ENCODE data around the gene SRMS. TPM values are rescaled to one million over a fixed set of nuclear protein-coding genes. Genes with fewer than 3 reads are reported as not detected.
A peak's percentile ranks its signal among the peaks of the same experiment; 100 is the strongest.
"Not testable (repeated sequence)": the region's sequence is repeated elsewhere in the genome, so short reads cannot be mapped to it uniquely, and the experiment has no call there.

Gene SRMS
- total RNA-seq, 6 donors from 2014 or later = not detected

DNA sequence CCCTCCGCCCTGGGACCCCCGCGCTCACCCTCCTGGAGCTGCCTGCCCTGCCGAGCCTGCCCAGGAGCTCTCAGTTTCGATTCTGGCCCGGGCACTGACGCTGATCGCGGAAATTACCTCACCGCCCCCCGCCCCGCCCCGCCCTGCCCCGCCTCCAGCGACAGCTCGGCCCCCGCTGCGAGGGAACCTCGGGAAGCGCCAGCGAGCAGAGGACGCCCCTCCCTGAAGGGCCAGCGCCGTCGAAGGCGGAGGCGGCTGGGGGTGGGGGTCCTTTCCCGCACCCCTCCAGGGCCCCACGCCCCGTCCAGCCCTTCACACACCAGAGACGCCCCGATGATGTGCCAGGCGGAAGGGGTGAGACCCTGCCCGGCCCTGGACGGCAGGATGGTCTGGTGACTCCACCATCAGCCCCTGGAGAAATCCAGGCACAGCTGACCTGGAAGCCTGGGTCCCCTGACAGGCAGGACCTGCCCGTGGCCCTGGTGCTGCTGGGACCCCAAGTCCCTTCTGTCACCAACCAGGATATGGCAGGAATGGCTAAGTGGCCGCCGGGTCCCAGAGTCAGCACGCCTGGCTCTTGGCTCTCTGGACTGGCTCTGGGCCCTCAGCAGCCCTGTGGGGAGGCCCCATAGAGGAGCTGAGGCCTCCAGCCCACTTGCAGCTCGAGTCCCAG, 26.7 kb upstream of the SRMS start, which contains the start of gene HELZ2:
TSS of gene HELZ2 (minus strand) at position 84 of the 673 bp plus-strand sequence. CDS start 1,854 bp downstream, outside the sequence.
- peaks cover 17 to 27% (median 20%) of the 10 kb centered on the region in 4 donors for H3K4me1 ChIP-seq
- ATAC-seq (ENCODE audit: low FRiP score in 2 of 2) = peak; percentile 83 to 93
- TF ChIP-seq, protein P1, sequence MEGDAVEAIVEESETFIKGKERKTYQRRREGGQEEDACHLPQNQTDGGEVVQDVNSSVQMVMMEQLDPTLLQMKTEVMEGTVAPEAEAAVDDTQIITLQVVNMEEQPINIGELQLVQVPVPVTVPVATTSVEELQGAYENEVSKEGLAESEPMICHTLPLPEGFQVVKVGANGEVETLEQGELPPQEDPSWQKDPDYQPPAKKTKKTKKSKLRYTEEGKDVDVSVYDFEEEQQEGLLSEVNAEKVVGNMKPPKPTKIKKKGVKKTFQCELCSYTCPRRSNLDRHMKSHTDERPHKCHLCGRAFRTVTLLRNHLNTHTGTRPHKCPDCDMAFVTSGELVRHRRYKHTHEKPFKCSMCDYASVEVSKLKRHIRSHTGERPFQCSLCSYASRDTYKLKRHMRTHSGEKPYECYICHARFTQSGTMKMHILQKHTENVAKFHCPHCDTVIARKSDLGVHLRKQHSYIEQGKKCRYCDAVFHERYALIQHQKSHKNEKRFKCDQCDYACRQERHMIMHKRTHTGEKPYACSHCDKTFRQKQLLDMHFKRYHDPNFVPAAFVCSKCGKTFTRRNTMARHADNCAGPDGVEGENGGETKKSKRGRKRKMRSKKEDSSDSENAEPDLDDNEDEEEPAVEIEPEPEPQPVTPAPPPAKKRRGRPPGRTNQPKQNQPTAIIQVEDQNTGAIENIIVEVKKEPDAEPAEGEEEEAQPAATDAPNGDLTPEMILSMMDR (IDR thresholded peaks at IDR 0.05) = peak in 1 of 6 experiments; percentile 8
- TF ChIP-seq POLR2A (IDR thresholded peaks at IDR 0.05) = peak in 1 of 4 donors; percentile 39
- TF ChIP-seq EP300 (IDR thresholded peaks at IDR 0.05) = no peak
- TF ChIP-seq POLR2AphosphoS5 (IDR thresholded peaks at IDR 0.05) = peak; percentile 39 to 82
- H3K4me3 ChIP-seq = peak within 1 kb of the TSS; percentile 68 to 90 (median 77)
- peaks cover 0 to 15% (median 7%) of the 10 kb centered on the region in 4 donors for H3K36me3 ChIP-seq
- H3K27me3 ChIP-seq = no peaks in the 10 kb centered on the region
- WGBS, 2 donors = 40% methylated on average over 7 of the region's 40 CpGs; no CpG with 5 or more reads in 1 of the 2 donors
- peak within 1 kb of the TSS; percentile 80 to 94 (median 88) for H3K27ac ChIP-seq
- peak; percentile 85 to 92 for DNase-seq
- H3K9me3 ChIP-seq = no peaks in the 10 kb centered on the region

GRCh38 chr20:63573647-63574131, 26.1 kb upstream of the SRMS start:
- peak overlapping the region; percentile 68 to 90 (median 77) for H3K4me3 ChIP-seq
- peaks cover 17 to 33% (median 25%) of the 10 kb centered on the region in 4 donors for H3K4me1 ChIP-seq
- H3K27ac ChIP-seq = peak overlapping the region; percentile 80 to 94 (median 88)
- H3K9me3 ChIP-seq = no peaks in the 10 kb centered on the region
- TF ChIP-seq, protein P1 (IDR thresholded peaks at IDR 0.05) = no peak
- TF ChIP-seq POLR2A (IDR thresholded peaks at IDR 0.05) (no peak), EP300 (IDR thresholded peaks at IDR 0.05) (no peak), POLR2AphosphoS5 (IDR thresholded peaks at IDR 0.05) (no peak)
- WGBS, 2 donors = 0% methylated on average over 5 to 12 of the region's 24 CpGs
- peaks cover 0 to 18% (median 7%) of the 10 kb centered on the region in 4 donors for H3K36me3 ChIP-seq
- ATAC-seq (ENCODE audit: low FRiP score in 2 of 2) (peak in 1 of 2 donors; percentile 45), DNase-seq (no peak)
- no peaks in the 10 kb centered on the region for H3K27me3 ChIP-seq

DNA sequence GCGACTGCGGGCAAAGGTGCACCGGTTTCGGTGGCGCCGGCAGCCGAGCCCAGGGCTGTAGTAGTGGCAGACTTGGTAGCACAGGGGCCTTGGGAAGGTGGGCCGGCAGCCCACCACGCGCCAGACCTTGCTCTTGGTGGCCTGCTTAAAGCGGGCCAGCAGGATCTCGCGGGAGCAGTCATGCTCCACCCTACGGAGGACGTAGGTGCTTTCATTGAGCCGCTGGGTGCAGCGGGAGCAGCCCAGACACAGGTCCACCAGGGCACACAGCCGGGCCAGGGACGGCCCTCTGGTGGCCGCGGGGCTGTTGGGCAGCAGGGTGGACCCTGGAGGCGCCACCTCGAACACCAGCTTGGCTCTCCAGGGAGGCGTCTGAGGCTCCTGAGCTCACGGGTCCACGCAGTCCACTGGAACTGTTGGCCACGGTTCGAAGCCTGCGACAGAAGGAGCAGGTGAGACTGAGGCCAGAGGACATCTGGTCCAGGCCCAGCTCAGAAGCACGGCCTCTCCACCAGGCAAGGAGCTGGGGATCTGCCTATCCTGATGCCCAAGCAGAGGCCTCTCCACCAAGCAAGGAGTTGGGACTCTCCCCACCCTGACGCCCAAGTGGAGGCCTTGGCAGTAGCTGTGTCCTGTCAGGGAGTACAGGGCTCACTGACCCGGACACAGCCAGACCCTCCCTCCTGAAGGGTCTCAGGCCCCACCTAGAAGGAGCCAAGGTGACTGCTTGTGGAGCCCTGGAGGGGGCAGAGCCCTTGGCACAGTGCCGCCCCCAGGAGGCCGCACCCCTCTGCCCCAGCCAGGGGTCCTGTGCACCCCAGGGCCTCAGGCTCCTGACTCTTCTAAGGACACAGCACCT, 25.5 kb upstream of the SRMS start:
- DNase-seq (peak in 1 of 2 donors; percentile 82), ATAC-seq (ENCODE audit: low FRiP score in 2 of 2) (peak in 1 of 2 donors; percentile 2)
- Histone ChIP-seq H3K27me3 (no peaks in the 10 kb centered on the region), H3K4me3 (peak overlapping the region; percentile 68 to 90 (median 77)), H3K27ac (peak overlapping the region; percentile 80 to 94 (median 88)), H3K4me1 (peaks cover 17 to 39% (median 32%) of the 10 kb centered on the region in 4 donors), H3K36me3 (peaks cover 0 to 19% (median 9%) of the 10 kb centered on the region in 4 donors), H3K9me3 (no peaks in the 10 kb centered on the region)
- 40 to 80% methylated on average over 2 to 21 of the region's 34 CpGs for whole genome bisulfite sequencing, 2 donors
- no peak for TF ChIP-seq POLR2AphosphoS5 (IDR thresholded peaks at IDR 0.05)
- TF ChIP-seq, protein P1 (IDR thresholded peaks at IDR 0.05) = peak in 3 of 6 experiments; percentile 17 to 36 (median 28)

DNA sequence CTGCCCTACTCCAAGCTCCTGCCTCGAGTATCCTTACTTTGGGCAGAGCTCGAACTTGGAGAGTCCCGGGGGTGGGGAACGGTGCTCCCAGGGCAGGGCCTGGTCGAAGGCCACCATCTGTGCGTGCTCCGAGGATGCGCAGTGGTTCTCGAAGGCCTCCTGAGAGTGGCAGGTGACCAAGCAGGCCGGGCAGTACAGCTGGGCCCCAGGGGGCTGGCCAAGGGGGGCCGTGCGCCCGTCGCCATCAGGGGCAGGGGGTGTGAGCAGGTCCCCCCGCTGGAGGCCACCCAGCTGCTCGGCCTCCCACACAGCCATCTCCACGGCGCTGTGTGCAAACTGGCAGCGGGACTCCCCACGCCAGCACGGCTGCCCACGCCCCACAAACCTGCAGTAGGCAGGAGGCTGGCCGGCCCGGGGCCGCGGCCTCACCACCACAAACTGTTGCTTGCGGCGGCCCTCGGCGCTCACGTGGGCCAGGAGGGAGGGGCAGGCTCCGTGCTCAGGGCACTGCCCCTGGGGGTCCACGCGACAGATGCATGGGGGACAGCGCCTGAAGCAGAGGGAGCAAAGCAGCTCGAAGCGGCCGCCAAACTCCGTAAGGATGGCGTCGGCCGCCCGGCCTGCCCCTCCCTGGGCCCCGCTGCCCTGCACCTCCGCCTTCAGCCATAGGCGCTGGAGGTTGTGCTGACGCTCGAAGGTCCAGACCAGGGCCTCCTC, 24.7 kb upstream of the SRMS start:
- WGBS, 2 donors = 95 to 97% methylated on average over 12 to 47 of the region's 48 CpGs
- Histone ChIP-seq H3K4me1 (peaks cover 17 to 47% (median 35%) of the 10 kb centered on the region in 4 donors), H3K27ac (peak overlapping the region in 3 of 4 donors; percentile 18 to 91 (median 84)), H3K36me3 (peaks cover 0 to 22% (median 11%) of the 10 kb centered on the region in 4 donors), H3K9me3 (no peaks in the 10 kb centered on the region), H3K4me3 (no peak overlapping the region), H3K27me3 (no peaks in the 10 kb centered on the region)
- ATAC-seq (ENCODE audit: low FRiP score in 2 of 2) = no peak
- DNase-seq = peak in 1 of 2 donors; percentile 86
- no peak for TF ChIP-seq POLR2A (IDR thresholded peaks at IDR 0.05)
- TF ChIP-seq EP300 (IDR thresholded peaks at IDR 0.05) = no peak
- no peak for TF ChIP-seq POLR2AphosphoS5 (IDR thresholded peaks at IDR 0.05)
- TF ChIP-seq, protein P1 (IDR thresholded peaks at IDR 0.05) = no peak

- Histone ChIP-seq H3K36me3 (peaks cover 0 to 32% (median 15%) of the 10 kb centered on the region in 4 donors), H3K4me1 (peaks cover 17 to 53% (median 35%) of the 10 kb centered on the region in 4 donors)
- WGBS, 2 donors = 79% methylated on average over 6 of the region's 11 CpGs; no CpG with 5 or more reads in 1 of the 2 donors
- not testable (repeated sequence) for H3K27ac ChIP-seq; H3K9me3 ChIP-seq; ATAC-seq (ENCODE audit: low FRiP score in 2 of 2); H3K4me3 ChIP-seq; H3K27me3 ChIP-seq
- peak in 1 of 2 donors; percentile 67 for DNase-seq
Observed at GRCh38 chr20:63571087-63571478, 23.5 kb upstream of the SRMS start.
